NCI-H1105 (cell line): Measurements from ENCODE around the gene COL16A1.

ENCODE experiments used
- DNase-seq: peaks from one replicate; lab custom pipeline; 2025; lab: John Stamatoyannopoulos, UW

Gene COL16A1

DNA sequence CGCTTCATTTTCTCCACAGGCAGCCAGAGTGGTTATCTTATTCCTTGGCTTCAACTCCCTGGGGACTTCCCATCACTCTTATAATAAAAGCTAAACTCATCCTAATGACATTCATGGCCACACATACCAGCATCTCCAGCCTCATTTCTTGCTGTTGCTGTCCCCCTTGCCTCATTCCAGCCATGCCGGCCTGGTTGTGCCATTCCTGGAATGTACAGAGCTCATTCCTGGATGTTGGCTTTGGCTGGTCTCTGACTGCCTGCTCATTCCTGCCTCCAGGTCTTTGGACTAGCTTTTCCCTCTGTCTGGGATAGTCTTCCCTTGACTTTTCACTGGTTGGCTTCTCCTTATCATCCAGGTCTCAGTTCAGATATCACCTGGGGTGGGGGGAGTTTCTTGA is 56.7 kb downstream of the COL16A1 start:
- no peak for DNase-seq

DNA sequence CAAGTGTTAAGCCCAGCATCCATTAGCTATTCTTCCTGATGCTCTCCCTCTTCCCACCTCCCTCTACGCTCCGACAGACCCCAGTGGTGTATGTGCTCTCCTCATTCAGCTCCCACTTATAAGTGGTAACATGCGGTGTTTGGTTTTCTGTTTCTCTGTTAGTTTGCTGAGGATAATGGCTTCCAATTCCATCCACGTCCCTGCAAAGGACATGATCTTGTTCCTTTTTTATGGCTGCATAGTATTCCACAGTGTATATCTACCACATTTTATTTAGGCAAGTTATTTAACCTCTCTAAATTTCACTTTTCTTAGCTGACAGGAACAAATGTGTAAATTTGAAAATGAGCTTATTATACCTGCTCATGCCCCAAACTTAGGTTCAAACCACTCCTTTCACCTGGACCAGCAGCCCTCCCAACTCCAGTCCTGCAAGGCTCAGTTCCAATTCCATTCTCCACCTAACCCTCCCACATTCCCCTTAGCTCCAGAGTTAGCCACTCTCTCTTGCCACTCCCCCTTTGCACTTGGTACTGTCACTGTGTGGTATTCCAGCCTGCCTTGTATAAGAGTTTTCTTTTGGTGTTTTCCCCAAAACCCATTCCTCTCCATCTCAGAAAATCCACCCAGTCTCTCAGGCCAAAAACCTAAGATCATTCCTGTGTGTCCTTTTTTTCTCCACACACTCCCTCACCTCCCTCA is 57.4 kb downstream of the COL16A1 start:
- DNase-seq = no peak

DNA sequence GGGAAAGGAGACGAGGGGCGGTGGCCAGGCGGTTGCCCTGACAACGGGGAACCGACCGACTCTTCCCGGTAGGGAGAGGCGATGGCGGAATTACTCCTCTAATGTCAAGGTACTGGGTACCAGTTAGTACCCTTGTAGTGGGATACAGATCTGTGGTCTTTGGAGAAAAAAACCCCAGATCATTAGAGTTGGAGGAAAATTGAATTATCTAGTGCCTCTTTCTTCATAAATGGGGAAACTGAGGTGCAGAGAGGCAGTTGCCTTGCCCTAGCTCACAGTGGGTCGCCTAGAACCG is 58.6 kb downstream of the COL16A1 start:
- DNase-seq = no peak

DNA sequence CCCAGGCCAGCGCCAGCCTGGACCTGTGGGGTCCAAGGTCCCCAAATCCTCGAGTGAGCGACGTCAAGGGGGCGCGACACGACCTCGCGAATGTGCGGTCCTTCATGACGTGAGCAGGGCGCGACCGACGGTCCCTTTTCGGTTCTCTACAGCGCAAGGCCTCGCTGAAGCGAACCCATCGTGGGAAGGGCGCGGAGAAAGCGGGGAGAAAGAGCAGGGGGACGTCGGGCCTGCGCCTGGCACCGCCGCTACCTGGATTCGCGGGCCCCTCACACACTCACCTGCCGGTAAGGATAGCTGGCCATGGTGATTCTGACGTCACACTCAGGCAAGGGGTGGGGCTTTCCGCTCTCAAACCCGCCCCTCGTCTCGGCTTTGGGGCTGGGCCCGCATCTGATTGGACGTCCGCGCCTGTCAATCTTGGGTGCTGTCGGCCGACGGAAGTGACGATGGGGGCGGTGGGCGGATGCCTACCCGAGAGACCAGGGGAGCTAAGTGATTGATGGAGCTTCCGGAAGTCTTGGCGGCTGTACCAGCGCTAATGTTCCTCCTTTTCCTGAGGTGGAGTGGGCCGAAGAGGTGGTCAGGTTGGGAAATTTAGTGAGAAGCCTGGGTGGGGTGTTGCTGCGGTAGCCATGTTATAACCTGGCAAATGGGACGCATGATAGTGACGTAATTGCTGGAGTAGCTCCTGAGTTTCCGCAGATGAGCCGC is 59.1 kb downstream of the COL16A1 start, which contains the start of gene PEF1:
Gene PEF1, minus strand, starts transcription at position 317 of the 714 bp plus-strand sequence. Its CDS starts 12 bp downstream, at position 305.
- peak; percentile 100 for DNase-seq

DNA sequence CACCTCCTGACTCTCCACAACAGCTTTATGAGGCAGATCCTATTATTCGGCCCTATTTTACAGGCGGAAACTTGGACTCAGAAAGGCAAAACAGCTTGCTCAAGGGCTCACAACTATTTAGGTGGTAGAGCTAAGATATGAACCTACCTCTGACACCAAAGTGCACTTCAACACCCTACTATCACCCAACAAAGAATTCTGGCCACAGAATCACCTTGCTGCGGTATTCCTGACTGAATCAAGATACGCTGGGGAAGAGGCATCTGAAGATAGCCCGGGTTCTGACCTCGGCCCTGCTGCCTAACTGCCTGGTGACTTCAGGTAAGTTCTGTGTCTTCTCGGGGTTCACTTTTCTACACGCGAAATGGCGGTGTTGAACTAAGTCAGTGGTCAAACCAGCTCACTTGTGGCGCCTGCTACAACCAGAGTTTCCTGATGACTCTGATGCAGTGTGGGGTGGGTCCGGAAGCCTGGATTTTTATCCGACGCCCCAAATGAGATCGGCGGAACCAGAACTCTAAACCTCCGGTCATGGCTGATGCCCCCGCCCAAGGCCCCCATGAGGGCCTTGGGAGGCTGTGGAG is 59.7 kb downstream of the COL16A1 start:
- no peak for DNase-seq

DNA sequence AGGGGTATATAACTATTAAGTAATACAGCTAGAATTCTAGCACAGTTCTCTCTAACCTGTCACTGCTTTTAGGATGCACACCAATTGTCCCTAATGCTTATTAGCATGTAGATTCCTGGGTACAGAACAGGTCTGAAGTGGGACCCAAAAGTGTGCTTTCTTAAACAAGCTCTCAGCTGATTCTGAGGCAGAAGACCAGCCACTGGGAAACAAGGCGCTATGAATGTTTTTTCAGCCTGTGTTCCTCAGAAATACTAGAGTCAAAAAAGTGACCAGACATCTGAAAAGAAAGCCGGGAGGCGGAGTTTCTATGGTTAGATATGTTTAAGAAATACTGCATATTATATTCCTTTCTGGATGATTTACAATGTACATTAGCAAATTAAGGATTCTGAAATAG is 60.9 kb downstream of the COL16A1 start:
- no peak for DNase-seq

DNA sequence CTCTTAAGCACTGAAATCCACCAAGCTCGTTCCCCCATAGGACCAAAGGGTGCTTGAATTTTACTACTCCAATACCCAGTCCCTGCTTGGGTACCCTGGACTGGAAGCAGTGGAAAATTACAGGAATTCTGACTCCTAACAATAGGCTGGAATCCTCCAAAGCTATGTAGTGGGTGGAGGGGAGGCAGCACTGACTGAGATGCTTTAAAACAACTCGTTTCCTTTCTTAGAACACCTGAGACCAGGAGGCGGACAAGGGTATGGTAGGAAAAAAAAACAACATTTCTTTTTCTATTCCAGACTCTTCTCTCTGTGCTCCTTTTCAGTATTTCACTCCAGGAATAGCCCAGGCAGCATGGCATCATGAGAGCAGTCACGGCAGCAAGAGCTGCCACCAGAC is 61.5 kb downstream of the COL16A1 start:
- DNase-seq = no peak

DNA sequence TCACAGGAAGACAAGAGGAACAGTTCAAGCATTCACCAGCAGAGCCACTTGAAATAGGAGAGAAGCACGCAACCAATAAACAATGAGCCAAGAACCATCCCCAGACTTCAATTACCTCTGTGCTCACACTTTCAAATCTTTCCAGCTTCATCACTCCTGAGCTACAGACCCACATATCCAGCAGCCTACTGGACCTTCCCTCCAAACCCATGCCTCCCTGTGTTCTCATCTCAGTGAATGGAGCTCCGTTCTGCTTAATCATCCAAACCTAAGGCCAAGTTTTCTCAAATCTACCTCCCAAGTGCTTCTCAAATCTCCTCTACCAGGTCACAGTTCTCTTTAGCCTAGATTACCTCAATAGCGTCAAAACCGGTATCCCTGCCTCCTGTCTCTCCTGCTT is 62.9 kb downstream of the COL16A1 start:
- no peak for DNase-seq

DNA sequence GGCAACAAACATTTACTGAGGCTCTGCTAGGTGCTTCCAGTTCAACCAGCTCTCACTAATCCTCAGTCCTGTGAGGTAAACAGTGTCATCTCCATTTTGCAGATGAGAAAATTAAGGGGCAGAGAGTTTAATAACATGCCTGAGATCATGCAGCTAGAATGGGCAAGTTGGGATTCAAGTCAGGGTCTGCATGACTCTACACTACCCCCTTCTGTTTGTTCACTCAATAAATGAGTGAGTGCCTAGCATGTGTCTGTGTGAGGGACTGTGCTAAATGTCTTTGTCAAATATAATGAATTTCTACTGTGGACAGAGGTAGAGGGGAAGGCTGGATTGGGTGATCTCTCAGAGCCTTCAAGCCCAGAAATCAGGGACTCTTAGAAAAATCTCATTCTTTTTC is 63.6 kb downstream of the COL16A1 start:
- no peak for DNase-seq

DNA sequence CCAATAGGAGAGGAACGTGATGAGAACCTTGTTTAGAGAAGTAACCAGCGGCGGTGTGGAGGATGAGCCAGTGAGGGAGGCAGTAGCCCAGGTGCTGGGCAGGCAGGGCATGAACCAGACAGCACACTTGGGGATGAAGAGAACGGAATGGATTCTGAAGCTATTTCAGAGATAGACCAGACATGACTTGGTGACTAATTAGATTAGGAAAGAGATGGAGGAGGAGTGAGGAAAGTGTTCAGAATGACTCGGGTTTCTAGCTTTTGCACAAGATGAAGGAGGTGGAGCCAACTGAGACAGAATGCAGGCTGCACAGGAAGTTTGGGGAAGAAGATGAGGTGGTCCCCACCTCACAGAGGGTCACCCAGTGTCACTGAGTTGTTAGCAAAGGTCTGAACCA is 64.3 kb downstream of the COL16A1 start:
- no peak for DNase-seq

DNA sequence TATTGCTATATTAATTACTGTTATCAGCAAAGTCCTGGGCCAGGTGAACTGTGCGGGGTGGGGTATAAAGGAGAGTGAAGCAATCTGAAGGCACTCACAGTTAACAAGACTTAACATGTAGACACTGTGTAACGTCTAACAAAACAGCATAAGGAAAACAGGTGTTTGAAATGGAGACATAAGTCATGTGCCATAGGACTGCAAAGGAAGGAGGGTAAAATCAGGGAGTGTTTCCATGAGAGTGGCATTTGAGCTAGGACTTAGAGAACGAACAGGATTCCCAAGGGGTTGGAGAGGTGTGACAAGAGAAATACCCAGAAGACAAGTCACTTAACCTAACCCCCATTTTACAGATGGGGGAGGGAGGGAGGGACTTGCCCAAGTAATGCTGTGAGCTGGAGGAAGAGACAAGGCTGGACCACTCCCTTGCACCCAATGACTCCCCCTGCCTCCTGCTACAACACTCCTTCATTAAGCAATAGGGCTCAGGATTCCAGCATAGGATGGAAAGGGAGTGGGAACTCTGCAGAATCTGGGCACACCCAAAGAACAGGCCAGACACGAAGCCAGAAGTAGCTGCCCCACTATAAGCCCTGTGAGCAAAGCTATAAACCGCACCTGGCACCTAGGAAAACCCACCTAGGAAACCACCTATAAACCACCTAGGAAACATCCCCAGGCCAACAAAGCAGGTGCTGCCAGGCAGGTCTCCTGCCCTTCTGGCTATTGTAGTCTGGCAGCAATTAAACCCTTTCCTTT is 65.7 kb downstream of the COL16A1 start:
- DNase-seq = peak; percentile 69

DNA sequence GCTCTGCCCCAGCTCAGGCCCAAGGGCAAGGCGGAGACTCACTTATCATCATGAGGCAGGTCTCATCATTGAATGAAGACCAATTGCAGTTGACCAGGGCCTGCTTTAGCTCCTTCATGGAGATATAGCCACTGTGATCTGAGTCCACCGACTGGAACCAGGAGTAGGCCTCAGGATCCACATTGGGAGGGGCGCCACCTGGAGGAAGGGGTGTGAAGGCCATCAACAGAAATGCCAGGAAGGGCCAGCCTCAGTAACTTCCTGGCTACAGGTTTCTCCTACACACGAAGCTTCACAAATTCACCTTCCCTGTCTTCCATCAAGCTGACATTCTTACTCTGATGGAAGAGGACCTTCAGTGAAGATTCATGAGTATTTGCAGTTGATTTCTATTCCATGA is 70.7 kb downstream of the COL16A1 start:
- DNase-seq = no peak

DNA sequence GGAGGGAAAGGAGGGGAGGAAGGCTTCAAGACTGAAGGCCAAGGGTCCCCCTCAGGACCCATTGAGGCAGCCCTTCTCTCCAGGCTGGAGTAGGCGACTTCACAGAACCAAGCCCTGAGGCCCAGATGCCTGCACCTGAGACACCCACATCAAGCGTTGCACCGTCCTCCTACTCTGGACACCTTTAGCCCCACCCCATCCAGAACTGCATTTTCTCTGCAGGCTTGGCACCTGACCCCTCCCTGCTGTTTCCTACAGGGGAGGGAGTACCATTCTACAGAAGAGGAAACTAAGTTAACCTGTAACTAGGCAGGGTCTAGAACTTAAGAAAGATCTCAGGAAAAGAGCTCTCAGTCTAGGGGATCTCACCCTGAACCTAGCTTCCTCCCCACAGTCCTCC is 71.2 kb downstream of the COL16A1 start:
- no peak for DNase-seq

DNA sequence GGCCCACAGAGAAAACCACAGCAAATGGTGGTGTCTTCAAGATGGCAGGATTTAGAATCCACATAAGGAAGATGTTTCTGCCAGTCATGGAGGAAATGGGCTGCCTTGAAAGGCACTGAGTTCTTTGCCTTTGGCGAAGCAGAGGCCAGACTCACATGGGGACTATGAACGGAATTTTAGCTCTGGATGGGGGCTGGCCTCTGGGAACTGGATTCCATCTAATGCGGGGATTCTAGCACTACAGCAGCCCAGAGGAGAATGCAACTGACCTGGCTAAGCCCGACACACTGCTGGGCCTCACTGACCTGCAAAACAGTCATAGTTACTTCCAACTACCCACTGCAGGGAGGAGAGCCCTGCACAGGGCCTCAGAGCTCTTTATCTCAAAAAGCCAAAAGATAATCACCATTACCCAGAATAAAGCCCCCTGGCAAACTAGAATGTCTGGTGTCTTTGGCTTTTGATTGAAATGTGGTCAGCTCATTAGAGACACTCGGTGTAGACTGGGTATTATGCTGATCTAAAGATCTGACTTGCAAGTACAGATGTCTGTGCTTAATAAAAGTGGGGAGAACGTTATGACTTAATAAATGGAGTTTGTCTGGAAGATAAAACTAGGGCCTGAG is 74.8 kb downstream of the COL16A1 start:
- DNase-seq = no peak

DNA sequence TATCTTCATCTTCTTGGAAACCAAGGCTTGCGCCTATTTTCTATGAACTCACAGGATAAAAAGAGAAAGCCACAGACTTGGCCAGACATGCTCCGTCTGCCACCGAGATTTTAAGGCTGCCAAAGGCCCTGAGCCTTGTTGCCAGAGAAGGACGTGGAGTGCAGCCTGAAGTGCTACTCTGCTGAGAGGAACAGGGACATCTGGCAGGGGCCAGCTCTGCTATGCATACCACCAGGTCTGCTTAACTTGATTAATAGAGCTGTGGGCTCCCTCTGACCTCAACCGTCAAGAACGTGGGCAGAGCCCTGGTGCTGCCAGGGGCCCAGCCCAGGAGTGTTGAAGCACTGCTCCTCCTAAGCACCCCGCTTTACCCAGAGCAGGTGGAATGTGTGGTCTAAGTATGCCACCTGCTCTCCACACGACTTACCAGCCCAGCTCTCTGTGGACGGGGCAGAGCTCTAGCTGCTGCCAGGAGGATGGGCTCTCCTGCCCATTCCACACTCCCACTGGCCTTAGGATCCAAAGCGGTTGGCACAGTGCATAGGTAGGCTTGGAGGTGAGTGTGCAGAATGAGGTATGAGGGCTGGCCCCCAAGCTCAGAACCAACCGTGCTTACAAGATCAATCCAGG is 75.8 kb downstream of the COL16A1 start:
- DNase-seq = no peak

DNA sequence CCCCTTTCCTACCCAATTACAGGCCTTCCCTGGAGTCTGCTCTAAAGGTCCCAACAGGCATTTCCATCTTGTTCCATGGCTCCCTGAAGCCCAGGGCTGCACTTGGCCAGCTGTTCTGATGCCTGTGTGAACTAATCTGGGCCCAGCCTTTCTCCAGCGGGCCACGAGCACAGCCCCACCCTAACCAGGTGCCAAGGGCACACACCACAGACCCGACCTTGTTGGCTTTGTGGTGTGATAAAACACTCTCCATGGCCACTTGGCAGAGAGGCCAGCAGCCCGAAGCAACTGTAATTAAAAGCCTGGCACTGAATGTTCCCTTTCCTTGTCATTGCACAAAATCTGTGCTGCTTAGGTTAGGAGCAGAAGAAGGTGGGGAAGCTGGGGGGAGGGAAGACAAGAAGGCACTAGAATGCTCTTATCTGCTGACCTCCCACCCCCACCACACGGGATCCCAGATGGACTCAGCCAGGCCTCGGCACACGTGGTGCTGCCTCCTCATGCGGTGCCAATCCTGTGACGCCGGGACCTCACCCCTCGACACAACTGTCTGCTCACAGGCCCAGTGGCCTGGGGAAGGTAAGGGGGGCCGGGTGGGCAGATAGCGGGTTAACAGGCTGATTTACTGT is 76.4 kb downstream of the COL16A1 start:
- no peak for DNase-seq

DNA sequence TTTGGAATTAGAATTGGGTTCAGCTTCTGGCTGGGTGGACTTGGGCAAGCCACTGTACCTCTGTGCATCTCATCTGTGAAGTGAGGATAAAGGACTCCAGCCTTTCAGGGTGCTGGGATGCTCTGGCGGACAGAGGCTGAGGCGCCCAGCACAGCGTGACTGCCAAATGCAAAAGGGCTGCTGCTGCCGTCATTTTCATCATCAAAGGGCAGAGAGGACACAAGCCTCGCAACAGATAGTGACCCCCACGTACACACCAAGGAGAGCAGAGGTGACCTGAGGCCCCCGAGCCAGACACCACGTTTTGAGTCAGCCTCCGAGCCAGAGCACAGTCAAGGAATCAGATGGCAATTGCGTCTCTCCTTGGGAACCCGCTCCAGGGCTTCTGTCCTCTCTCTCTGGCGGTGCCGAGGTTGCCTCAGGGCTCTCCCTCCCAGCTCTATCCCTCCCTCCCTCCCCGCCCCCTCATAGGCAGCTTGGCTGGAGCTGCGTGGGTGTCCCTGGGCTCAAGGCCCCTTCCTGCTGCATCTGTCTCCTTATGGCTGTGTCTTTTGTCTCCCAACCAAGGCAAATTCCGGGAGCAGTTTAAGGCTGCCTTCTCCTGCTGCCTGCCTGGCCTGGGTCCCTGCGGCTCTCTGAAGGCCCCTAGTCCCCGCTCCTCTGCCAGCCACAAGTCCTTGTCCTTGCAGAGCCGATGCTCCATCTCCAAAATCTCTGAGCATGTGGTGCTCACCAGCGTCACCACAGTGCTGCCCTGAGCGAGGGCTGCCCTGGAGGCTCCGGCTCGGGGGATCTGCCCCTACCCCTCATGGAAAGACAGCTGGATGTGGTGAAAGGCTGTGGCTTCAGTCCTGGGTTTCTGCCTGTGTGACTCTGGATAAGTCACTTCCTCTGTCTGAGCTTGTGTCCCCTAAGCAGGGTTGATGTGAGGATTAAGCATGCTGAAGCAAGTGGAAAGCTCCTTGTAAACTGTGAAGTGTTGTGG is 77.3 kb downstream of the COL16A1 start:
- no peak for DNase-seq

DNA sequence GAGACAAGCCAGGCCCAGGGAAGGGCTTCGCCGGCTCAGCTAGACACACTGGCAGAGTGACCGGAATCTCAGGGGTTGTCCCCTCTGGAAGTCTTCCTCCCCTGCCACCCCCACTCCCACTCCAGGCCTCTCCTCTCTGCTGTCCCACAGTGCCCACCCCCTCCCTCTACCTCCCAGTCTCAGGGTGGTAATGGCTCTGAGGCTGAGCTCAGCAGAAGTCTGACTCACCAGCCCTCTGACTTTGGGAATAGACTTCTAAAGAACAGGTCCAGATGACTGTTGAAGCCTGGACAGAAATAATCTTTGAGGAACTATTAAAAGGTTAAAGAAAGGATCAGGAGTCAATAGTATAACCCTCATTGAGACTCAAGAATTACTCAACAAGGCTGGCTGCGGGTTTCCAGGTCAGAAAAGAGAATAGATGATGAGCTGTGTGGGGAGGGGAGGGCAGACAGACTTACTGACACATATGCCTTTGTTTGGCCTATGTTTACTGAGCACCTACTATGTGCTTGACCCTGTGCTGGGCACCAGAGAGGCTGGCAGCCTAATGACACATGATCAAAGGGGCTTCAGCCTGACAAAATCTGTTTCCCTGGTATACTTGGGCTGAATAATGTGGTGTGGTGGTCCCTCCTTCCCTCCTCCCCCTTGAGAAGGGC is 78.1 kb downstream of the COL16A1 start:
- no peak for DNase-seq

DNA sequence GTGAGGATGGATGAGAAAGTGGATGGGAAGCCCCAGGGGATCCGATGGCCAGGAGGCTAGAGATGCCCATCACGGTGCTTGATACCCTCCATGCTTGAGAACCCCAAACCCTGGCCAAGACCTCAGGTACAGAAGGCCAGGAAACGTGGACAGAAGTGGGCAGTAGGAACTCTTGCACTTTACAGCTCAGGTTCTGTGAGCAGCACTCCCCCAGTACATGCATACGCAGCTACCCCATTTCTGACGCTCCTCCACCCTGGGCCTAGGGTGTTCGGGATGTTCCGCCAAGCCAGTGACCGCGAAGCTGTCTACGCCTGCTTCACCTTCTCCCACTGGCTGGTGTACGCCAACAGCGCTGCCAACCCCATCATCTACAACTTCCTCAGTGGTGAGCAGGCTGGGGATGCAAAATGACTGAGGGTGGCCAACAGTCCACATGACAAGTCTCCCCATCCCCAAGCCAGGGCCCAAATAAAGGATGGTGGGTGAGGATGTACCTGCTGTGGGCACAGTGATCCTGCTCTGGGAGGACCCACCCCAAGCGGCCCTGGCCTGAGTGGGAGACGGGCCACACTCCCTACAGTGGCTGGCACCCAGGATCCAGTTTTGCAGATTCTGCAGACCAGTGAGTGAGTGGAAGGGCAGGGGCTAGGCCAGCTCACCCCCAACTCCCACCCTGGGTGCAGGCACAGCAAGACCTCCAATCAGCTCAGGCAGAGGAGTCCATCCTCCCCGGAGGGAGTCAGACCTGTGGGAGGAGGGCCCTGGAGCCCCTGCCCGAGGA is 78.9 kb downstream of the COL16A1 start:
- no peak for DNase-seq
